H9 (cell line): Measurements from ENCODE around the gene DOCK2. TPM values are rescaled to one million over a fixed set of nuclear protein-coding genes. Genes with fewer than 3 reads are reported as not detected.

Experiments
- DNase-seq: peaks from one replicate; pipeline ENCODE4 v3.0.0-alpha.2; 2017
- H2AFZ ChIP-seq: one replicate; pipeline ENCODE4 v1.6.1; 2013; ENCODE audit warnings: mild to moderate bottlenecking, low read length, control low read depth, moderate library complexity
- H2AK5ac ChIP-seq: 2 replicates; pipeline ENCODE4 v1.6.1; 2013; ENCODE audit warnings: low read length, control low read depth, mixed read lengths; ENCODE audit not compliant: insufficient read length
- H2BK120ac ChIP-seq: one replicate; pipeline ENCODE4 v1.6.1; 2013; ENCODE audit warnings: low read depth, mild to moderate bottlenecking, low read length, control low read depth, inconsistent platforms; ENCODE audit not compliant: poor library complexity, severe bottlenecking
- H2BK12ac ChIP-seq: 2 replicates; pipeline ENCODE4 v1.6.1; 2013; ENCODE audit warnings: low read length, control low read depth, mixed read lengths, low read depth; ENCODE audit not compliant: insufficient read length
- H2BK15ac ChIP-seq: 2 replicates; pipeline ENCODE4 v1.6.1; 2013; ENCODE audit warnings: low read depth, low read length, control low read depth
- H2BK20ac ChIP-seq: one replicate; pipeline ENCODE4 v1.6.1; 2013; ENCODE audit warnings: low read depth, mild to moderate bottlenecking, low read length, control low read depth, inconsistent platforms; ENCODE audit not compliant: poor library complexity, severe bottlenecking
- H2BK5ac ChIP-seq: 2 replicates; pipeline ENCODE4 v1.6.1; 2013; ENCODE audit warnings: low read length, control low read depth, mixed read lengths; ENCODE audit not compliant: insufficient read length
- H3K14ac ChIP-seq: 2 replicates; pipeline ENCODE4 v1.6.1; 2013; ENCODE audit warnings: low read length, control low read depth; ENCODE audit not compliant: insufficient read depth
- H3K18ac ChIP-seq: 2 replicates; pipeline ENCODE4 v1.6.1; 2013; ENCODE audit warnings: low read depth, mild to moderate bottlenecking, mixed read lengths, low read length, control low read depth; ENCODE audit not compliant: insufficient read length
- H3K23ac ChIP-seq: 2 replicates; pipeline ENCODE4 v1.6.1; 2013; ENCODE audit warnings: low read length, control low read depth, mixed read lengths, low read depth; ENCODE audit not compliant: insufficient read length
- H3K23me2 ChIP-seq: 2 replicates; pipeline ENCODE4 v1.6.1; 2013; ENCODE audit warnings: low read depth, mild to moderate bottlenecking, mixed read lengths, low read length, control low read depth; ENCODE audit not compliant: insufficient read length, poor library complexity, severe bottlenecking
- H3K27ac ChIP-seq: 2 replicates; pipeline ENCODE4 v1.5.1; 2013; ENCODE audit warnings: low read length, control low read depth, mixed read lengths, low read depth; ENCODE audit not compliant: insufficient read length
- H3K27me3 ChIP-seq: 2 replicates; pipeline ENCODE4 v1.6.1; 2013; ENCODE audit warnings: low read length, control low read depth, inconsistent platforms; ENCODE audit not compliant: insufficient read depth
- H3K4ac ChIP-seq: 2 replicates; pipeline ENCODE4 v1.6.1; 2013; ENCODE audit warnings: low read depth, mild to moderate bottlenecking, control low read depth, inconsistent platforms, low read length, moderate library complexity
- H3K4me1 ChIP-seq: 2 replicates; pipeline ENCODE4 v1.6.1; 2013; ENCODE audit warnings: low read length, control low read depth, inconsistent platforms; ENCODE audit not compliant: insufficient read depth
- H3K4me2 ChIP-seq: 2 replicates; pipeline ENCODE4 v1.6.1; 2013; ENCODE audit warnings: low read length, control low read depth, mixed read lengths; ENCODE audit not compliant: insufficient read length, insufficient read depth
- H3K56ac ChIP-seq: 2 replicates; pipeline ENCODE4 v1.6.1; 2013; ENCODE audit warnings: low read depth, mild to moderate bottlenecking, mixed read lengths, low read length, control low read depth; ENCODE audit not compliant: insufficient read length
- H3K79me1 ChIP-seq: 2 replicates; pipeline ENCODE4 v1.6.1; 2013; ENCODE audit warnings: low read depth, mild to moderate bottlenecking, moderate library complexity, low read length, control low read depth, inconsistent platforms; ENCODE audit not compliant: insufficient read depth, poor library complexity, severe bottlenecking
- H3K79me2 ChIP-seq: 2 replicates; pipeline ENCODE4 v1.6.1; 2013; ENCODE audit warnings: low read length, control low read depth, inconsistent platforms; ENCODE audit not compliant: insufficient read depth
- H3K9ac ChIP-seq: 2 replicates; pipeline ENCODE4 v1.6.1; 2013; ENCODE audit warnings: low read length, control low read depth, mixed read lengths; ENCODE audit not compliant: insufficient read length; ENCODE audit errors: extremely low read depth
- H3K9me3 ChIP-seq: one replicate; pipeline ENCODE4 v1.6.1; 2013; ENCODE audit warnings: low read depth, low read length, inconsistent platforms; ENCODE audit not compliant: control insufficient read depth
- H3T11ph ChIP-seq: one replicate; pipeline ENCODE4 v1.6.1; 2013; ENCODE audit warnings: mild to moderate bottlenecking, low read length, control low read depth, inconsistent platforms
- H4K20me1 ChIP-seq: one replicate; pipeline ENCODE4 v1.6.1; 2013; ENCODE audit not compliant: control insufficient read depth, insufficient read length, insufficient read depth
- H4K5ac ChIP-seq: 2 replicates; pipeline ENCODE4 v1.6.1; 2013; ENCODE audit warnings: low read depth, mild to moderate bottlenecking, mixed read lengths, low read length, control low read depth; ENCODE audit not compliant: insufficient read length
- H4K8ac ChIP-seq: replicated peaks from 2 replicates; pipeline ENCODE4 v1.6.1; 2013; ENCODE audit warnings: low read length, control low read depth, mixed read lengths, low read depth; ENCODE audit not compliant: insufficient read length
- H4K91ac ChIP-seq: 2 replicates; pipeline ENCODE4 v1.6.1; 2013; ENCODE audit warnings: low read depth, mild to moderate bottlenecking, moderate library complexity, mixed read lengths, low read length, control low read depth; ENCODE audit not compliant: insufficient read length
- H3K27ac Mint-ChIP-seq, 3 experiments: 2 replicates in 2 of 3; 3 replicates in 1 of 3; pipeline ENCODE4 v1.8.0; 2020 to 2021; ENCODE audit warnings: mixed read lengths in 3 of 3, mild to moderate bottlenecking in 1 of 3, moderate library complexity in 1 of 3
- H3K27me3 Mint-ChIP-seq: 2 replicates; pipeline ENCODE4 v1.8.0; 2021; ENCODE audit warnings: low read depth, mild to moderate bottlenecking, moderate library complexity, mixed read lengths
- H3K36me3 Mint-ChIP-seq, 3 experiments: 2 replicates in 2 of 3; 3 replicates in 1 of 3; pipeline ENCODE4 v1.8.0; 2020 to 2021; ENCODE audit warnings: low read depth in 3 of 3, mixed read lengths in 3 of 3; ENCODE audit not compliant: insufficient read depth in 1 of 3
- H3K4me1 Mint-ChIP-seq, 2 experiments: 2 replicates each; pipeline ENCODE4 v1.8.0; 2020; ENCODE audit warnings: mixed read lengths in 2 of 2
- H3K4me3 Mint-ChIP-seq, 2 experiments: 2 replicates in 1 of 2; 3 replicates in 1 of 2; pipeline ENCODE4 v1.8.0; 2020 to 2021; ENCODE audit warnings: mild to moderate bottlenecking in 2 of 2, mixed read lengths in 2 of 2, moderate library complexity in 1 of 2
- H3K9me3 Mint-ChIP-seq, 2 experiments: 2 replicates in 1 of 2; 3 replicates in 1 of 2; pipeline ENCODE4 v1.8.0; 2020; ENCODE audit warnings: mild to moderate bottlenecking in 2 of 2, mixed read lengths in 2 of 2, moderate library complexity in 1 of 2
- CTCF ChIP-seq: fragments of 200-600 bp; sonication (generic); conservative IDR thresholded peaks from 3 replicates; pipeline ENCODE4 v1.8.0; 2021; ENCODE audit warnings: antibody characterized with exemption, mild to moderate bottlenecking
- WGBS: extraction: QIAGEN DNeasy Blood & Tissue Kit; methylation state at CpG from one replicate; pipeline ENCODE4 v1.1.7; 2013; ENCODE audit warnings: missing lambda C conversion rate, low lambda C conversion rate, mixed read lengths; ENCODE audit not compliant: insufficient read length; ENCODE audit errors: extremely low coverage; 5-methylcytosine and 5-hydroxymethylcytosine counted together
- microRNA-seq: library from miRNA; unstranded; fragments of <30 nt; microRNA quantifications from one replicate; pipeline ENCODE4, GENCODE V29; 2020; ENCODE audit warnings: borderline microRNAs expressed
- total RNA-seq: library from RNA; stranded (reverse); gene quantifications from 2 replicates; pipeline ENCODE4 v1.2.1, GENCODE V29; 2021

The DOCK2 gene
- total RNA-seq, 1 experiment from 2014 or later = 7.8 TPM

GRCh38 chr5:170132269-170132975 lies 495.3 kb downstream of the DOCK2 start:
- Mint-ChIP-seq H3K27ac (no peak overlapping the region; a peak in 1 of 7 replicates), H3K4me1 (peaks cover 0 to 5% of the 10 kb centered on the region in 2 experiments; a peak in 1 of 4 replicates), H3K36me3 (no peaks in the 10 kb centered on the region), H3K4me3 (no peak overlapping the region), H3K27me3 (peaks cover 6% of the 10 kb centered on the region), H3K9me3 (no peaks in the 10 kb centered on the region)
- H2AFZ ChIP-seq = no peak overlapping the region
- H3K4me1 ChIP-seq = no peaks in the 10 kb centered on the region
- H3K4ac ChIP-seq = no peak overlapping the region
- no peaks in the 10 kb centered on the region for H3K23me2 ChIP-seq
- H2BK20ac ChIP-seq = no peak overlapping the region
- DNase-seq = no peak
- no peak overlapping the region for H4K8ac ChIP-seq
- H3K18ac ChIP-seq = no peak overlapping the region
- no peaks in the 10 kb centered on the region for H3K79me2 ChIP-seq
- H3K27me3 ChIP-seq = no peaks in the 10 kb centered on the region
- H3K9me3 ChIP-seq = no peaks in the 10 kb centered on the region
- no peak overlapping the region for H4K5ac ChIP-seq
- H2BK15ac ChIP-seq = no peak overlapping the region
- no peak overlapping the region for H2BK5ac ChIP-seq
- H3K27ac ChIP-seq = no peak overlapping the region
- H4K20me1 ChIP-seq = no peaks in the 10 kb centered on the region
- no peak overlapping the region for H3K56ac ChIP-seq
- TF ChIP-seq CTCF = no peak
- H3K4me2 ChIP-seq = no peak overlapping the region
- no peak overlapping the region for H2BK120ac ChIP-seq
- H3K23ac ChIP-seq = no peak overlapping the region
- H2AK5ac ChIP-seq = no peak overlapping the region
- no peak overlapping the region for H4K91ac ChIP-seq
- H3T11ph ChIP-seq = no peak overlapping the region
- no peaks in the 10 kb centered on the region for H3K79me1 ChIP-seq
- no peak overlapping the region for H2BK12ac ChIP-seq
- WGBS = no CpG with 5 or more reads among the region's 4 CpGs
- no peak overlapping the region for H3K14ac ChIP-seq
- no peak overlapping the region for H3K9ac ChIP-seq

Small RNAs within 50 kb of the gene (microRNA-seq; reads per million reads assigned to microRNA genes)
- not detected for gene MIR378E

Other genes with a start within 250 kb of the DOCK2 start
- gene SPDL1, start 53.5 kb upstream of the DOCK2 start, total RNA-seq = 48.5 and 49.4 TPM in 2 replicates